Measurements from ENCODE around the gene CR1L. TPM values are rescaled to one million over a fixed set of nuclear protein-coding genes. Genes with fewer than 3 reads are reported as not detected.
"Not testable (repeated sequence)": the region's sequence is repeated elsewhere in the genome, so short reads cannot be mapped to it uniquely, and the experiment has no call there.

CR1L gene
- total RNA-seq, 1 experiment from 2014 or later = not detected

GRCh38 chr1:207691010-207691409, 46.1 kb downstream of the CR1L start:
- CTCF ChIA-PET = no interaction called here
- POLR2A ChIA-PET (ENCODE audit: low non-redundant PET) = no interaction called here
- Histone ChIP-seq H3K4me1 (ENCODE audit: insufficient read depth, low read length, poor library complexity, severe bottlenecking) (no peaks in the 10 kb centered on the region), H3K36me3 (ENCODE audit: insufficient read depth, low read length, poor library complexity, severe bottlenecking) (no peaks in the 10 kb centered on the region), H3K27me3 (replicated peaks; ENCODE audit: insufficient read depth, low read depth, low read length, poor library complexity) (no peaks in the 10 kb centered on the region), H3K4me3 (ENCODE audit: low read depth, low read length, poor library complexity, severe bottlenecking) (no peak overlapping the region), H3K9me3 (ENCODE audit: low read depth, low read length, poor library complexity, severe bottlenecking) (no peaks in the 10 kb centered on the region), H3K27ac (ENCODE audit: low read depth, low read length, poor library complexity, severe bottlenecking) (no peak overlapping the region)
- intact Hi-C loops (cut with micrococcal nuclease; ENCODE audit: unreplicated experiment) = no loop called here
- no peak for DNase-seq (ENCODE audit: low spot score)
- no TSS peak for BruUV-seq (replicated peaks)
- no peak for TF ChIP-seq EZH2 (IDR thresholded peaks at IDR 0.05; ENCODE audit: borderline replicate concordance, low read depth, low read length, poor library complexity, severe bottlenecking)
- TF ChIP-seq, protein P1, sequence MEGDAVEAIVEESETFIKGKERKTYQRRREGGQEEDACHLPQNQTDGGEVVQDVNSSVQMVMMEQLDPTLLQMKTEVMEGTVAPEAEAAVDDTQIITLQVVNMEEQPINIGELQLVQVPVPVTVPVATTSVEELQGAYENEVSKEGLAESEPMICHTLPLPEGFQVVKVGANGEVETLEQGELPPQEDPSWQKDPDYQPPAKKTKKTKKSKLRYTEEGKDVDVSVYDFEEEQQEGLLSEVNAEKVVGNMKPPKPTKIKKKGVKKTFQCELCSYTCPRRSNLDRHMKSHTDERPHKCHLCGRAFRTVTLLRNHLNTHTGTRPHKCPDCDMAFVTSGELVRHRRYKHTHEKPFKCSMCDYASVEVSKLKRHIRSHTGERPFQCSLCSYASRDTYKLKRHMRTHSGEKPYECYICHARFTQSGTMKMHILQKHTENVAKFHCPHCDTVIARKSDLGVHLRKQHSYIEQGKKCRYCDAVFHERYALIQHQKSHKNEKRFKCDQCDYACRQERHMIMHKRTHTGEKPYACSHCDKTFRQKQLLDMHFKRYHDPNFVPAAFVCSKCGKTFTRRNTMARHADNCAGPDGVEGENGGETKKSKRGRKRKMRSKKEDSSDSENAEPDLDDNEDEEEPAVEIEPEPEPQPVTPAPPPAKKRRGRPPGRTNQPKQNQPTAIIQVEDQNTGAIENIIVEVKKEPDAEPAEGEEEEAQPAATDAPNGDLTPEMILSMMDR (conservative IDR thresholded peaks at IDR 0.05; ENCODE audit: low read depth, low read length) = no peak

DNA sequence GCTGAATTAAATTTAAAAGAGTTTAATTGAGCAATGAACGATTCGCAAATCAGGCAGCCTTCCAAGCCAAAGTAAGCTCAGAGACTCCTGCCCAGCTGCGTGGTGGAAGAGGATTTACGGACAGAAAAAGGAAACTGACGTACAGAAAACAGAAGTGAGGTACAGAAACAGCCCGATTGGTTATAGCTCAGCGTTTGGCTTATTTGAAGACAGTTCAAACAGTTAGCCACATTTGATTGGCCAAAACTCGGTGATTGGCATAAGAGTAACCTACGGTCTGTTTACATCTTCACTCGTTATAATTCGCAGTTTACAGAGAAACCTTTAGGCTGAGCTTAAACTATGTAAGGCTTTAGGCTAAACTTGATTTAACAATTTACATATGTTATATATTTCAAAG, 46.9 kb downstream of the CR1L start:
- DNase-seq (ENCODE audit: low spot score) = peak; percentile 51
- no peak overlapping the region for H3K27ac ChIP-seq (ENCODE audit: low read depth, low read length, poor library complexity, severe bottlenecking)
- peak overlapping the region; percentile 19 for H3K4me3 ChIP-seq (ENCODE audit: low read depth, low read length, poor library complexity, severe bottlenecking)
- no peaks in the 10 kb centered on the region for H3K27me3 ChIP-seq (replicated peaks; ENCODE audit: insufficient read depth, low read depth, low read length, poor library complexity)
- intact Hi-C loops (cut with micrococcal nuclease; ENCODE audit: unreplicated experiment) = no loop called here
- H3K9me3 ChIP-seq (ENCODE audit: low read depth, low read length, poor library complexity, severe bottlenecking) = no peaks in the 10 kb centered on the region
- H3K4me1 ChIP-seq (ENCODE audit: insufficient read depth, low read length, poor library complexity, severe bottlenecking) = no peaks in the 10 kb centered on the region
- CTCF ChIA-PET = no interaction called here
- no TSS peak for BruUV-seq (replicated peaks)
- no peak for TF ChIP-seq EZH2 (IDR thresholded peaks at IDR 0.05; ENCODE audit: borderline replicate concordance, low read depth, low read length, poor library complexity, severe bottlenecking)
- TF ChIP-seq, protein P1 (conservative IDR thresholded peaks at IDR 0.05; ENCODE audit: low read depth, low read length) = no peak
- H3K36me3 ChIP-seq (ENCODE audit: insufficient read depth, low read length, poor library complexity, severe bottlenecking) = no peaks in the 10 kb centered on the region
- POLR2A ChIA-PET (ENCODE audit: low non-redundant PET) = no interaction called here

GRCh38 chr1:207692291-207692690, 47.4 kb downstream of the CR1L start:
- H3K4me3 ChIP-seq (ENCODE audit: low read depth, low read length, poor library complexity, severe bottlenecking); DNase-seq (ENCODE audit: low spot score); POLR2A ChIA-PET (ENCODE audit: low non-redundant PET); H3K27me3 ChIP-seq (replicated peaks; ENCODE audit: insufficient read depth, low read depth, low read length, poor library complexity); CTCF ChIA-PET; intact Hi-C loops (cut with micrococcal nuclease; ENCODE audit: unreplicated experiment); H3K27ac ChIP-seq (ENCODE audit: low read depth, low read length, poor library complexity, severe bottlenecking); BruUV-seq (replicated peaks); H3K4me1 ChIP-seq (ENCODE audit: insufficient read depth, low read length, poor library complexity, severe bottlenecking); H3K9me3 ChIP-seq (ENCODE audit: low read depth, low read length, poor library complexity, severe bottlenecking); H3K36me3 ChIP-seq (ENCODE audit: insufficient read depth, low read length, poor library complexity, severe bottlenecking): not testable (repeated sequence)

- Histone ChIP-seq H3K27me3 (replicated peaks; ENCODE audit: insufficient read depth, low read depth, low read length, poor library complexity) (no peaks in the 10 kb centered on the region), H3K27ac (ENCODE audit: low read depth, low read length, poor library complexity, severe bottlenecking) (no peak overlapping the region), H3K36me3 (ENCODE audit: insufficient read depth, low read length, poor library complexity, severe bottlenecking) (no peaks in the 10 kb centered on the region), H3K4me1 (ENCODE audit: insufficient read depth, low read length, poor library complexity, severe bottlenecking) (no peaks in the 10 kb centered on the region), H3K9me3 (ENCODE audit: low read depth, low read length, poor library complexity, severe bottlenecking) (no peaks in the 10 kb centered on the region), H3K4me3 (ENCODE audit: low read depth, low read length, poor library complexity, severe bottlenecking) (no peak overlapping the region)
- intact Hi-C loops (cut with micrococcal nuclease; ENCODE audit: unreplicated experiment) = no loop called here
- CTCF ChIA-PET = no interaction called here
- no TSS peak for BruUV-seq (replicated peaks)
- POLR2A ChIA-PET (ENCODE audit: low non-redundant PET) = no interaction called here
- no peak for DNase-seq (ENCODE audit: low spot score)
- TF ChIP-seq, protein P1 (conservative IDR thresholded peaks at IDR 0.05; ENCODE audit: low read depth, low read length) = no peak
- no peak for TF ChIP-seq EZH2 (IDR thresholded peaks at IDR 0.05; ENCODE audit: borderline replicate concordance, low read depth, low read length, poor library complexity, severe bottlenecking)
These were observed 51.0 kb downstream of the CR1L start for GRCh38 chr1:207695891-207696290.

All from A673 (cell line).